Measurements from ENCODE around the gene OST4.
"Not testable (repeated sequence)": the region's sequence is repeated elsewhere in the genome, so short reads cannot be mapped to it uniquely, and the experiment has no call there.

Gene OST4

GRCh38 chr2:27117995-27118524 lies 46.6 kb upstream of the OST4 start:
- Histone ChIP-seq H3K9me3 (replicated peaks in 1 of 2; ENCODE audit: control insufficient read depth in 2 of 2, insufficient read depth in 1 of 2, low read depth in 1 of 2, low read length in 2 of 2) (peaks cover 0 to 4% of the 10 kb centered on the region in 2 donors), H4K91ac (ENCODE audit: low read depth, low read length, poor library complexity) (no peak overlapping the region), H3K4ac (ENCODE audit: low read length) (no peak overlapping the region), H2BK15ac (ENCODE audit: low read length) (peak overlapping the region; percentile 43), H4K8ac (ENCODE audit: low read depth, low read length) (no peak overlapping the region), H2BK5ac (ENCODE audit: low read length) (no peak overlapping the region), H2AK5ac (ENCODE audit: low read depth, low read length) (peak overlapping the region; percentile 91), H2BK12ac (ENCODE audit: low read length) (peak overlapping the region; percentile 26), H3K36me3 (replicated peaks in 1 of 2; ENCODE audit: control insufficient read depth in 2 of 2, insufficient read depth in 2 of 2, low read length in 2 of 2) (no peaks in the 10 kb centered on the region), H3K23ac (ENCODE audit: low read depth, low read length, poor library complexity) (peak overlapping the region; percentile 12), H2AFZ (ENCODE audit: low read length) (peak overlapping the region; percentile 90), H2BK120ac (ENCODE audit: low read depth, low read length) (no peak overlapping the region), H3K79me1 (ENCODE audit: low read depth, low read length) (no peaks in the 10 kb centered on the region), H3K4me3 (ENCODE audit: low read length in 2 of 2) (peak overlapping the region in 1 of 2 donors; percentile 76), H3K4me1 (ENCODE audit: control insufficient read depth in 2 of 2, insufficient read depth in 1 of 2, low read depth in 1 of 2, low read length in 2 of 2) (peaks cover 5 to 6% of the 10 kb centered on the region in 2 donors), H3K14ac (ENCODE audit: low read length) (no peak overlapping the region), H3K9ac (ENCODE audit: low read depth, low read length, poor library complexity) (no peak overlapping the region), H3K27me3 (ENCODE audit: control insufficient read depth in 3 of 3, insufficient read depth in 3 of 3, low read depth in 1 of 3, low read length in 3 of 3) (peaks cover 6 to 85% (median 30%) of the 10 kb centered on the region in 3 experiments), H3K18ac (ENCODE audit: low read length) (no peak overlapping the region), H3K27ac (replicated peaks; ENCODE audit: low read length) (no peak overlapping the region), H3K4me2 (ENCODE audit: insufficient read depth, low read length, poor library complexity, severe bottlenecking) (peak overlapping the region; percentile 95)
- no peak for DNase-seq (ENCODE audit: low spot score)
- no CpG with 5 or more reads among the region's 14 CpGs for WGBS, 2 donors (ENCODE audit: extremely low coverage in 2 of 2, insufficient read length in 2 of 2, insufficient replicate concordance in 1 of 2)

- no peaks in the 10 kb centered on the region for H3K36me3 ChIP-seq (replicated peaks in 1 of 2; ENCODE audit: control insufficient read depth in 2 of 2, insufficient read depth in 2 of 2, low read length in 2 of 2)
- no peak overlapping the region for H2BK120ac ChIP-seq (ENCODE audit: low read depth, low read length)
- H3K9ac ChIP-seq (ENCODE audit: low read depth, low read length, poor library complexity) = no peak overlapping the region
- H3K23ac ChIP-seq (ENCODE audit: low read depth, low read length, poor library complexity) = no peak overlapping the region
- H2BK15ac ChIP-seq (ENCODE audit: low read length) = no peak overlapping the region
- no peak overlapping the region for H2BK5ac ChIP-seq (ENCODE audit: low read length)
- H4K8ac ChIP-seq (ENCODE audit: low read depth, low read length) = no peak overlapping the region
- H3K4me3 ChIP-seq (ENCODE audit: low read length in 2 of 2) = no peak overlapping the region
- no peak overlapping the region for H3K18ac ChIP-seq (ENCODE audit: low read length)
- H2BK12ac ChIP-seq (ENCODE audit: low read length) = no peak overlapping the region
- peaks cover 6 to 66% (median 26%) of the 10 kb centered on the region in 3 experiments for H3K27me3 ChIP-seq (ENCODE audit: control insufficient read depth in 3 of 3, insufficient read depth in 3 of 3, low read depth in 1 of 3, low read length in 3 of 3)
- peaks cover 0 to 4% of the 10 kb centered on the region in 2 donors for H3K9me3 ChIP-seq (replicated peaks in 1 of 2; ENCODE audit: control insufficient read depth in 2 of 2, insufficient read depth in 1 of 2, low read depth in 1 of 2, low read length in 2 of 2)
- H3K4ac ChIP-seq (ENCODE audit: low read length) = no peak overlapping the region
- H2AK5ac ChIP-seq (ENCODE audit: low read depth, low read length) = no peak overlapping the region
- no peak overlapping the region for H3K27ac ChIP-seq (replicated peaks; ENCODE audit: low read length)
- no peak overlapping the region for H3K4me2 ChIP-seq (ENCODE audit: insufficient read depth, low read length, poor library complexity, severe bottlenecking)
- H2AFZ ChIP-seq (ENCODE audit: low read length) = no peak overlapping the region
- peaks cover 5 to 6% of the 10 kb centered on the region in 2 donors for H3K4me1 ChIP-seq (ENCODE audit: control insufficient read depth in 2 of 2, insufficient read depth in 1 of 2, low read depth in 1 of 2, low read length in 2 of 2)
- WGBS, 2 donors (ENCODE audit: extremely low coverage in 2 of 2, insufficient read length in 2 of 2, insufficient replicate concordance in 1 of 2) = no CpG with 5 or more reads among the region's 2 CpGs
- H4K91ac ChIP-seq (ENCODE audit: low read depth, low read length, poor library complexity) = no peak overlapping the region
- no peaks in the 10 kb centered on the region for H3K79me1 ChIP-seq (ENCODE audit: low read depth, low read length)
- no peak for DNase-seq (ENCODE audit: low spot score)
- no peak overlapping the region for H3K14ac ChIP-seq (ENCODE audit: low read length)
Measured at GRCh38 chr2:27115519-27115918, 44.1 kb upstream of the OST4 start.

GRCh38 chr2:27111392-27112078 lies 40.1 kb upstream of the OST4 start:
- not testable (repeated sequence) for H3K4me1 ChIP-seq (ENCODE audit: control insufficient read depth in 2 of 2, insufficient read depth in 1 of 2, low read depth in 1 of 2, low read length in 2 of 2); H3K4me3 ChIP-seq (ENCODE audit: low read length in 2 of 2); H2AFZ ChIP-seq (ENCODE audit: low read length); H2AK5ac ChIP-seq (ENCODE audit: low read depth, low read length); H4K91ac ChIP-seq (ENCODE audit: low read depth, low read length, poor library complexity); H3K9me3 ChIP-seq (replicated peaks in 1 of 2; ENCODE audit: control insufficient read depth in 2 of 2, insufficient read depth in 1 of 2, low read depth in 1 of 2, low read length in 2 of 2); DNase-seq (ENCODE audit: low spot score); H4K8ac ChIP-seq (ENCODE audit: low read depth, low read length); H3K36me3 ChIP-seq (replicated peaks in 1 of 2; ENCODE audit: control insufficient read depth in 2 of 2, insufficient read depth in 2 of 2, low read length in 2 of 2); H2BK120ac ChIP-seq (ENCODE audit: low read depth, low read length); H3K14ac ChIP-seq (ENCODE audit: low read length); H2BK5ac ChIP-seq (ENCODE audit: low read length); H3K27ac ChIP-seq (replicated peaks; ENCODE audit: low read length); H3K79me1 ChIP-seq (ENCODE audit: low read depth, low read length); H3K4ac ChIP-seq (ENCODE audit: low read length); H3K4me2 ChIP-seq (ENCODE audit: insufficient read depth, low read length, poor library complexity, severe bottlenecking); H3K9ac ChIP-seq (ENCODE audit: low read depth, low read length, poor library complexity); H2BK15ac ChIP-seq (ENCODE audit: low read length); H2BK12ac ChIP-seq (ENCODE audit: low read length); H3K18ac ChIP-seq (ENCODE audit: low read length); H3K23ac ChIP-seq (ENCODE audit: low read depth, low read length, poor library complexity)
- peaks cover 0 to 31% (median 0%) of the 10 kb centered on the region in 3 experiments for H3K27me3 ChIP-seq (ENCODE audit: control insufficient read depth in 3 of 3, insufficient read depth in 3 of 3, low read depth in 1 of 3, low read length in 3 of 3)
- WGBS, 2 donors (ENCODE audit: extremely low coverage in 2 of 2, insufficient read length in 2 of 2, insufficient replicate concordance in 1 of 2) = no CpG with 5 or more reads among the region's 49 CpGs

DNA sequence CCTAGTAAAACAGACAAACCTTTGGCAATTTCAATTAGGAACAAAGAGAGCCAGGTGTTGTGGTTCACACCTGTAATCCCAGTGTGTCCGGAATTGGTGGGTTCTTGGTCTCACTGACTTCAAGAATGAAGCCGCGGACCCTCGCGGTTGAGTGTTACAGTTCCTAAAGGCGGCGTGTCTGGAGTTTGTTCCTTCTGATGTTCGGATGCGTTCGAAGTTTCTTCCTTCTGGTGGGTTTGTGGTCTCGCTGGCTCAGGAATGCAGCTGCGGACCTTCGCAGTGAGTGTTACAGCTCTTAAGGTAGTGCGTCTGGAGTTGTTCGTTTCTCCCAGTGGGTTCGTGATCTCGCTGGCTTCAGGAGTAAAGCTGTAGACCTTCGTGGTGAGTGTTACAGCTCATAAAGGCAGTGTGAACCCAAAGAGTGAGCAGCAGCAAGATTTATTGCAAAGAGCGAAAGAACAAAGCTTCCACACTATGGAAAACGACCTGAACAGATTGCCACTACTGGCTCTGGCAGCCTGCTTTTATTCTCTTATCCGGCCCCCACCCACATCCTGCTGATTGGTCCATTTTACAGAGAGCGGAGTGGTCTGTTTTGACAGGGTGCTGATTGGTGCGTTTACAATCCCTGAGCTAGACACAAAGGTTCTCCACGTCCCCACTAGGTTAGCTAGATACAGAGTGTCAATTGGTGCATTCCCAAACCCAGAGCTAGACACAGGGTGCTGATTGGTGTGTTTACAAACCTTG lies 39.3 kb upstream of the OST4 start:
- H2AFZ ChIP-seq (ENCODE audit: low read length) = peak overlapping the region; percentile 73
- not testable (repeated sequence) for H3K27ac ChIP-seq (replicated peaks; ENCODE audit: low read length); H2AK5ac ChIP-seq (ENCODE audit: low read depth, low read length); H2BK12ac ChIP-seq (ENCODE audit: low read length); H3K4me3 ChIP-seq (ENCODE audit: low read length in 2 of 2); H3K18ac ChIP-seq (ENCODE audit: low read length); H2BK120ac ChIP-seq (ENCODE audit: low read depth, low read length); H3K4ac ChIP-seq (ENCODE audit: low read length); H4K8ac ChIP-seq (ENCODE audit: low read depth, low read length); H3K14ac ChIP-seq (ENCODE audit: low read length); DNase-seq (ENCODE audit: low spot score); H3K79me1 ChIP-seq (ENCODE audit: low read depth, low read length); H2BK15ac ChIP-seq (ENCODE audit: low read length); H3K23ac ChIP-seq (ENCODE audit: low read depth, low read length, poor library complexity); H3K4me2 ChIP-seq (ENCODE audit: insufficient read depth, low read length, poor library complexity, severe bottlenecking); H2BK5ac ChIP-seq (ENCODE audit: low read length); H4K91ac ChIP-seq (ENCODE audit: low read depth, low read length, poor library complexity); H3K4me1 ChIP-seq (ENCODE audit: control insufficient read depth in 2 of 2, insufficient read depth in 1 of 2, low read depth in 1 of 2, low read length in 2 of 2); H3K9me3 ChIP-seq (replicated peaks in 1 of 2; ENCODE audit: control insufficient read depth in 2 of 2, insufficient read depth in 1 of 2, low read depth in 1 of 2, low read length in 2 of 2); H3K9ac ChIP-seq (ENCODE audit: low read depth, low read length, poor library complexity); H3K36me3 ChIP-seq (replicated peaks in 1 of 2; ENCODE audit: control insufficient read depth in 2 of 2, insufficient read depth in 2 of 2, low read length in 2 of 2)
- H3K27me3 ChIP-seq (ENCODE audit: control insufficient read depth in 3 of 3, insufficient read depth in 3 of 3, low read depth in 1 of 3, low read length in 3 of 3) = peaks cover 0 to 32% (median 0%) of the 10 kb centered on the region in 3 experiments
- no CpG with 5 or more reads among the region's 24 CpGs for WGBS, 2 donors (ENCODE audit: extremely low coverage in 2 of 2, insufficient read length in 2 of 2, insufficient replicate concordance in 1 of 2)
